Upper lobe of left lung (tissue), 4 donors: ENCODE results near the gene EHMT1.

Experiments used
- EP300 ChIP-seq, 4 donors: sonication (generic); formaldehyde crosslinking; IDR thresholded peaks; one replicate each; pipeline ENCODE4 v1.5.1; 2017; ENCODE audit warnings: antibody characterized with exemption in 4 of 4, control low read depth in 2 of 4
- POLR2A ChIP-seq, 4 donors: fragments of 450-650 bp; IDR thresholded peaks; one replicate each; pipeline ENCODE4 v1.5.1; 2016 to 2017; ENCODE audit warnings: antibody characterized with exemption in 4 of 4, mild to moderate bottlenecking in 2 of 4
- POLR2AphosphoS5 ChIP-seq, 2 donors: sonication (generic); formaldehyde crosslinking; IDR thresholded peaks; one replicate each; pipeline ENCODE4 v1.5.1; 2017; ENCODE audit warnings: antibody characterized with exemption in 2 of 2
- TF ChIP-seq, protein P1 (sequence below), 6 experiments: fragments of 450-650 bp in 4 of 6; fragments of 200-600 bp in 2 of 6; sonication (generic) in 2 of 6; IDR thresholded peaks; one replicate each; pipeline ENCODE4 v1.5.1; 2016 to 2019; ENCODE audit warnings: antibody characterized with exemption in 6 of 6

DNA sequence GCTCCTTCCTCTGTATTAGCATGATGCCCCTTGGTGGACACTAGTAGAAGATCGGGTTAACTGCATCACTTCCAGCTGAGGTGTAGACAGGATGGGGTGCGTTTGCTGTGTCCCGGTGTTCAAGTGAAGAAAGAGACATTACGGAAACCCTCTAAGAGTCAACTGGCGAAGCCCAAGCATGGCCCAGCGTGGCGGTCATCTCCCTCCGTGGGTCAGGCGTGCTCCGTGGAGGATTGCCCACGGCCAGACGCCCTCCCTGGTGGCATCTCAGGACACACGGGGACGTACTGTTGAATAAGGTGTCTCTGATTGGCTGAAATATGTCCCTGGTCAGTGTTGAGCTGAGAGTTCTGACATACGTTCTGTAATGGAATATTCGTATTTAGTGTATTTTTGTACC is 139.3 kb downstream of the EHMT1 start:
- TF ChIP-seq, protein P1, sequence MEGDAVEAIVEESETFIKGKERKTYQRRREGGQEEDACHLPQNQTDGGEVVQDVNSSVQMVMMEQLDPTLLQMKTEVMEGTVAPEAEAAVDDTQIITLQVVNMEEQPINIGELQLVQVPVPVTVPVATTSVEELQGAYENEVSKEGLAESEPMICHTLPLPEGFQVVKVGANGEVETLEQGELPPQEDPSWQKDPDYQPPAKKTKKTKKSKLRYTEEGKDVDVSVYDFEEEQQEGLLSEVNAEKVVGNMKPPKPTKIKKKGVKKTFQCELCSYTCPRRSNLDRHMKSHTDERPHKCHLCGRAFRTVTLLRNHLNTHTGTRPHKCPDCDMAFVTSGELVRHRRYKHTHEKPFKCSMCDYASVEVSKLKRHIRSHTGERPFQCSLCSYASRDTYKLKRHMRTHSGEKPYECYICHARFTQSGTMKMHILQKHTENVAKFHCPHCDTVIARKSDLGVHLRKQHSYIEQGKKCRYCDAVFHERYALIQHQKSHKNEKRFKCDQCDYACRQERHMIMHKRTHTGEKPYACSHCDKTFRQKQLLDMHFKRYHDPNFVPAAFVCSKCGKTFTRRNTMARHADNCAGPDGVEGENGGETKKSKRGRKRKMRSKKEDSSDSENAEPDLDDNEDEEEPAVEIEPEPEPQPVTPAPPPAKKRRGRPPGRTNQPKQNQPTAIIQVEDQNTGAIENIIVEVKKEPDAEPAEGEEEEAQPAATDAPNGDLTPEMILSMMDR (IDR thresholded peaks at IDR 0.05) = no peak
- TF ChIP-seq POLR2AphosphoS5 (IDR thresholded peaks at IDR 0.05) (no peak), EP300 (IDR thresholded peaks at IDR 0.05) (no peak), POLR2A (IDR thresholded peaks at IDR 0.05) (no peak)
